Endothelial cell of umbilical vein (primary cell): ENCODE results near the gene SNX19. TPM values are rescaled to one million over a fixed set of nuclear protein-coding genes. Genes with fewer than 3 reads are reported as not detected.

Experiments
- BruUV-seq: library from RNA; stranded (reverse); fragments of 400-500 nt; replicated peaks from 2 replicates; lab custom pipeline; 2021; lab: Mats Ljungman, UMichigan
- CTCF ChIA-PET: fragments of 300-600, 350-600 bp; sonication (Branson Sonifier 250); formaldehyde crosslinking; loops from one replicate; lab custom pipeline; 2021; ENCODE audit warnings: antibody characterized with exemption, inconsistent platforms; lab: Charles Lee
- POLR2A ChIA-PET: fragments of 300-600, 350-600 bp; sonication (Branson Sonifier 250); formaldehyde crosslinking; loops from one replicate; lab custom pipeline; 2021; ENCODE audit warnings: antibody characterized with exemption, inconsistent platforms; lab: Charles Lee
- DNase-seq: peaks from one replicate; pipeline ENCODE4 v3.0.0-alpha.2; 2011; ENCODE audit warnings: low read depth, low spot score
- FAIRE-seq: peaks from 2 replicates; lab custom pipeline; 2011; peaks lifted over from hg19 to GRCh38; lab: Jason Lieb, UNC
- H2AFZ ChIP-seq: 2 replicates; pipeline ENCODE4 v1.6.0; 2012; ENCODE audit warnings: low read depth, low read length, control low read depth, inconsistent platforms
- H3K27ac ChIP-seq: 2 replicates; pipeline ENCODE4 v1.5.1; 2011; ENCODE audit warnings: low read depth, mild to moderate bottlenecking, control low read depth, low read length, moderate library complexity; ENCODE audit not compliant: insufficient read depth
- H3K27me3 ChIP-seq, 2 experiments: 2 replicates each; pipeline versions ENCODE4 v1.6.0 to v1.6.1; 2011; ENCODE audit warnings: low read length in 2 of 2, mixed read lengths in 1 of 2; ENCODE audit not compliant: control insufficient read depth in 2 of 2, insufficient read depth in 2 of 2
- H3K36me3 ChIP-seq, 2 experiments: 2 replicates in 1 of 2; 3 replicates in 1 of 2; pipeline ENCODE4 v1.5.1; 2011; ENCODE audit warnings: low read length in 2 of 2, mild to moderate bottlenecking in 1 of 2, moderate library complexity in 1 of 2; ENCODE audit not compliant: control insufficient read depth in 2 of 2, insufficient read depth in 2 of 2; ENCODE audit errors: extremely low read depth in 1 of 2
- H3K4me1 ChIP-seq: 3 replicates; pipeline ENCODE4 v1.5.1; 2011; ENCODE audit warnings: mild to moderate bottlenecking, low read length; ENCODE audit not compliant: control insufficient read depth, insufficient read depth; ENCODE audit errors: extremely low read depth
- H3K4me2 ChIP-seq: 2 replicates; pipeline ENCODE4 v1.6.1; 2011; ENCODE audit warnings: low read length, control low read depth, mixed read lengths; ENCODE audit not compliant: insufficient read depth
- H3K4me3 ChIP-seq, 3 experiments: fragments of 200-600 bp in 1 of 3; sonication (generic), shearing (Covaris generic) in 1 of 3; replicated peaks in 1 of 3; 2 replicates each; pipeline ENCODE4 v1.5.1; 2011 to 2016; ENCODE audit warnings: control low read depth in 3 of 3, low read length in 3 of 3, mild to moderate bottlenecking in 2 of 3, inconsistent platforms in 1 of 3, low read depth in 1 of 3, moderate library complexity in 1 of 3; ENCODE audit not compliant: insufficient read depth in 1 of 3
- H3K79me2 ChIP-seq: 2 replicates; pipeline ENCODE4 v1.6.0; 2012; ENCODE audit warnings: low read length, inconsistent platforms; ENCODE audit not compliant: control insufficient read depth, insufficient read depth
- H3K9ac ChIP-seq: replicated peaks from 2 replicates; pipeline ENCODE3; 2011; ENCODE audit warnings: low read length, control low read depth; ENCODE audit not compliant: insufficient read depth; ENCODE audit errors: extremely low read depth
- H3K9me1 ChIP-seq: replicated peaks from 3 replicates; pipeline ENCODE4 v1.6.0; 2011; ENCODE audit warnings: mild to moderate bottlenecking, low read length; ENCODE audit not compliant: control insufficient read depth, insufficient read depth; ENCODE audit errors: extremely low read depth
- H3K9me3 ChIP-seq: replicated peaks from 2 replicates; pipeline ENCODE4 v1.5.1; 2012; ENCODE audit warnings: low read length, inconsistent platforms; ENCODE audit not compliant: control insufficient read depth, insufficient read depth
- H4K20me1 ChIP-seq: replicated peaks from 2 replicates; pipeline ENCODE3; 2011; ENCODE audit warnings: mild to moderate bottlenecking, low read length; ENCODE audit not compliant: control insufficient read depth, insufficient read depth; ENCODE audit errors: extremely low read depth
- EZH2 ChIP-seq: IDR thresholded peaks from 2 replicates; pipeline ENCODE4 v1.6.1; 2012; ENCODE audit warnings: borderline replicate concordance, low read depth, mild to moderate bottlenecking, moderate library complexity, low read length, inconsistent platforms; ENCODE audit not compliant: severe bottlenecking
- FOS ChIP-seq: IDR thresholded peaks from 2 replicates; pipeline ENCODE4 v1.6.1; 2011; ENCODE audit warnings: mild to moderate bottlenecking, low read length, moderate library complexity, borderline replicate concordance; ENCODE audit not compliant: insufficient read depth
- GATA2 ChIP-seq: IDR thresholded peaks from 2 replicates; pipeline ENCODE4 v1.7.0; 2011; ENCODE audit warnings: low read depth, mild to moderate bottlenecking, moderate library complexity, mixed read lengths, low read length; ENCODE audit not compliant: insufficient read length, insufficient read depth
- JUN ChIP-seq: IDR thresholded peaks from 2 replicates; pipeline ENCODE4 v1.6.1; 2011; ENCODE audit warnings: borderline replicate concordance, low read depth; ENCODE audit not compliant: insufficient read length, insufficient read depth
- MYC ChIP-seq: IDR thresholded peaks from one replicate; pipeline ENCODE4 v1.6.1; 2011; ENCODE audit warnings: mild to moderate bottlenecking, low read depth, low read length
- POLR2A ChIP-seq: IDR thresholded peaks from 2 replicates; pipeline ENCODE4 v1.6.1; 2012; ENCODE audit warnings: low read depth, mild to moderate bottlenecking, control low read depth, low read length
- POLR2AphosphoS5 ChIP-seq: IDR thresholded peaks from 2 replicates; pipeline ENCODE4 v1.6.1; 2012; ENCODE audit warnings: low read depth, mild to moderate bottlenecking, control low read depth, low read length, moderate library complexity; ENCODE audit not compliant: insufficient read depth
- dilution Hi-C: fragments of 300-500 bp; cut with MboI; formaldehyde crosslinking; loops from one replicate; pipeline ENCODE4 v1.15.0; 2019; ENCODE audit warnings: low sequenced_read_pairs; ENCODE audit not compliant: extremely low pct_ligation_motif_present
- intact Hi-C: fragments of 100-400 bp; cut with micrococcal nuclease; formaldehyde crosslinking; loops from one replicate; pipeline ENCODE4 v1.10.0; 2022
- polyA plus RNA-seq, 4 experiments: library from polyadenylated mRNA; depleted of rRNA in 3 of 4; stranded (reverse) in 3 of 4; unstranded in 1 of 4; fragments of >200 nt; gene quantifications; 2 replicates each; pipeline versions ENCODE4 v1.2.1 to v1.2.3, GENCODE V29; 2011 to 2012; ENCODE audit warnings: missing spikeins in 1 of 4
- total RNA-seq: library from RNA; stranded (reverse); gene quantifications from 2 replicates; pipeline ENCODE4 v1.2.3, GENCODE V29; 2021
- TF ChIP-seq, protein P1 (sequence below): IDR thresholded peaks from 2 replicates; pipeline ENCODE4 v1.6.1; 2011; ENCODE audit not compliant: insufficient read depth, insufficient read length
- TF ChIP-seq, protein P2 (sequence below), 2 donors: IDR thresholded peaks; 1 replicate in 1 of 2; 2 replicates in 1 of 2; pipeline ENCODE4 v1.5.1; 2011; ENCODE audit warnings: low read length in 2 of 2, mild to moderate bottlenecking in 2 of 2, moderate library complexity in 2 of 2, control low read depth in 1 of 2, inconsistent platforms in 1 of 2, low read depth in 1 of 2; ENCODE audit not compliant: insufficient read depth in 1 of 2; ENCODE audit errors: extremely low read depth in 1 of 2

SNX19 gene
- total and polyA plus RNA-seq, 2 donors (not counting 3 experiments of a cell fraction or from before 2014, with no cell fraction given) = 37.4 to 49.8 TPM

DNA sequence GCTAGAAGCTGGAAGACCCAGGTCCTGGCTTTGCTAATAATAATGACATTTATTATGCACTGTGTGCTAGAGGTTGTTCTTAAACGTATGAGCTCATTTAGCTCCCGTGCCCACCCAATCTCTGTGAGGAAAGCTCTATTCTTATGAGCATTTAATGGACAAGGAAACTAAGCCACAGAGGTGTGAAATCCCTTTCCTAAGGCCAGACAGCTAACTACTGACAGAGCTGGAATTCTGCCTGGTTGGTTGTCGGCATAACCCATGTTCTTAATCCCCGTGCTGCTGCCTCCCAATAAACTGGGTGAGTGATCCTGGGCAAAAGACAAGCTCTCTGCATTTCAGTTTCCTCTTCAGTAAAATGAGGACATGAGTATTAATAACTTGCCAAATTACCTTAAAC is 49.4 kb downstream of the SNX19 start:
- Histone ChIP-seq H3K4me1 (peaks cover under 1% of the 10 kb centered on the region), H3K4me2 (no peak overlapping the region), H3K9me1 (no peaks in the 10 kb centered on the region), H3K9me3 (no peaks in the 10 kb centered on the region), H4K20me1 (no peaks in the 10 kb centered on the region), H3K27ac (no peak overlapping the region), H3K79me2 (no peaks in the 10 kb centered on the region), H2AFZ (no peak overlapping the region), H3K9ac (no peak overlapping the region), H3K27me3 (no peaks in the 10 kb centered on the region), H3K36me3 (no peaks in the 10 kb centered on the region), H3K4me3 (no peak overlapping the region)
- ChIA-PET CTCF (interaction anchor here (0.8 to 3.8 kb wide), 7 partner anchors 24 to 807 kb away, joined by 3 to 17 read pairs (median 4); partner anchors contain the start of gene SNX19), POLR2A (interaction anchor here (0.7 kb wide), 1 partner anchor 50 kb away, joined by 3 read pairs; no protein-coding TSS in a partner anchor)
- FAIRE-seq (no peak), DNase-seq (no peak)
- no peak for TF ChIP-seq POLR2AphosphoS5
- no TSS peak for BruUV-seq
- dilution Hi-C loops (loop anchor here (25.0 kb wide), 1 partner anchor 430 kb away; the partner anchor contains the start of genes ADAMTS15 and ADAMTS8), intact Hi-C loops (loop anchor here (1.0 kb wide), 1 partner anchor 27 kb away; no protein-coding TSS in a partner anchor)

DNA sequence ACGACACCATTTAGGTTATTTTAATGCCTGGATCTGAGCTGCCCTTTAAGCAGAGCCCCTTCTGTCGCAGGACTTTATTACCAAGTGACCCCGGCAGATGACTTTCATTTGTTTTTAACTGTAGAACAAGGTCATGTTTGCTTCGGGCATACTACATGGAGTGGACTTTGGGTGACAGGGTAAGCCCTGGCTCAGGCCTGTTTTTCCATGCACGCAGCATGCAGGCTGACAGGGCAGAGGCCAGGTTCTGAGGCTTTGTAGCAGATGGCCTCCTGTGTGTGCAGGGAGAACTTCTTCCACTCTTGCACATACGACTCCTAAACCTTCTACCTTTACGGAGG is 50.5 kb downstream of the SNX19 start:
- no peak overlapping the region for H3K27ac ChIP-seq

More for the DNA sequence above, 50.5 kb downstream of the SNX19 start:
- H3K9ac ChIP-seq = no peak overlapping the region
- DNase-seq (no peak), FAIRE-seq (no peak)
- POLR2A ChIA-PET = no interaction called here
- CTCF ChIA-PET = interaction anchor here (3.8 kb wide), 1 partner anchor 29 kb away, joined by 15 read pairs; no protein-coding TSS in a partner anchor
- no peaks in the 10 kb centered on the region for H3K79me2 ChIP-seq
- no peaks in the 10 kb centered on the region for H4K20me1 ChIP-seq
- no TSS peak for BruUV-seq
- intact Hi-C loops = no loop called here
- no peaks in the 10 kb centered on the region for H3K9me1 ChIP-seq
- dilution Hi-C loops = loop anchor here (25.0 kb wide), 1 partner anchor 428 kb away; the partner anchor contains the start of genes ADAMTS15 and ADAMTS8
- H3K4me3 ChIP-seq = no peak overlapping the region
- no peaks in the 10 kb centered on the region for H3K27me3 ChIP-seq
- H3K4me2 ChIP-seq = no peak overlapping the region
- H3K9me3 ChIP-seq = no peaks in the 10 kb centered on the region
- TF ChIP-seq, protein P1, sequence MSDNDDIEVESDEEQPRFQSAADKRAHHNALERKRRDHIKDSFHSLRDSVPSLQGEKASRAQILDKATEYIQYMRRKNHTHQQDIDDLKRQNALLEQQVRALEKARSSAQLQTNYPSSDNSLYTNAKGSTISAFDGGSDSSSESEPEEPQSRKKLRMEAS = no peak
- no peak for TF ChIP-seq POLR2AphosphoS5
- TF ChIP-seq GATA2 = no peak
- no peak for TF ChIP-seq POLR2A
- no peak for TF ChIP-seq MYC
- TF ChIP-seq EZH2 = no peak
- no peak for TF ChIP-seq FOS
- TF ChIP-seq, protein P2, sequence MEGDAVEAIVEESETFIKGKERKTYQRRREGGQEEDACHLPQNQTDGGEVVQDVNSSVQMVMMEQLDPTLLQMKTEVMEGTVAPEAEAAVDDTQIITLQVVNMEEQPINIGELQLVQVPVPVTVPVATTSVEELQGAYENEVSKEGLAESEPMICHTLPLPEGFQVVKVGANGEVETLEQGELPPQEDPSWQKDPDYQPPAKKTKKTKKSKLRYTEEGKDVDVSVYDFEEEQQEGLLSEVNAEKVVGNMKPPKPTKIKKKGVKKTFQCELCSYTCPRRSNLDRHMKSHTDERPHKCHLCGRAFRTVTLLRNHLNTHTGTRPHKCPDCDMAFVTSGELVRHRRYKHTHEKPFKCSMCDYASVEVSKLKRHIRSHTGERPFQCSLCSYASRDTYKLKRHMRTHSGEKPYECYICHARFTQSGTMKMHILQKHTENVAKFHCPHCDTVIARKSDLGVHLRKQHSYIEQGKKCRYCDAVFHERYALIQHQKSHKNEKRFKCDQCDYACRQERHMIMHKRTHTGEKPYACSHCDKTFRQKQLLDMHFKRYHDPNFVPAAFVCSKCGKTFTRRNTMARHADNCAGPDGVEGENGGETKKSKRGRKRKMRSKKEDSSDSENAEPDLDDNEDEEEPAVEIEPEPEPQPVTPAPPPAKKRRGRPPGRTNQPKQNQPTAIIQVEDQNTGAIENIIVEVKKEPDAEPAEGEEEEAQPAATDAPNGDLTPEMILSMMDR (IDR thresholded peaks at IDR 0.05; ENCODE audit: extremely low read depth in 1 of 2, insufficient read depth in 1 of 2, low read depth in 1 of 2, low read length in 2 of 2) = no peak
- TF ChIP-seq JUN = no peak
- no peak overlapping the region for H2AFZ ChIP-seq
- H3K36me3 ChIP-seq = no peaks in the 10 kb centered on the region
- H3K4me1 ChIP-seq = no peaks in the 10 kb centered on the region
